Activated CD4-positive, alpha-beta T cell treated with anti-CD3 and anti-CD28 coated beads for 4 hours (primary cell): ENCODE data around the gene AARSD1.
"Not testable (repeated sequence)": the region's sequence is repeated elsewhere in the genome, so short reads cannot be mapped to it uniquely, and the experiment has no call there.

ENCODE experiments used
- DNase-seq, 2 donors: peaks; one replicate each; pipeline ENCODE4 v3.0.0-alpha.2; 2020

AARSD1 gene

GRCh38 chr17:42964161-42964932 lies at the start of gene AARSD1:
AARSD1 (minus strand) TSS chr17:42964454; CDS start chr17:42964440, 14 bp downstream.
- DNase-seq, result peak; percentile 84 to 85

- DNase-seq, result no peak
These were observed 49.0 kb upstream of the AARSD1 start for GRCh38 chr17:43013296-43013695.

GRCh38 chr17:43011728-43012472 lies 47.6 kb upstream of the AARSD1 start:
- DNase-seq, result no peak

- no peak for DNase-seq
These were observed 46.5 kb upstream of the AARSD1 start for GRCh38 chr17:43010667-43011308.

- DNase-seq, result peak; percentile 82 to 86
These were observed 42.6 kb upstream of the AARSD1 start, which contains the start of gene IFI35 for GRCh38 chr17:43006639-43007551. IFI35 (plus strand) TSS chr17:43006784; CDS start chr17:43006948, 164 bp downstream.

GRCh38 chr17:43003542-43004172 lies 39.4 kb upstream of the AARSD1 start:
- DNase-seq, result no peak

- DNase-seq, result not testable (repeated sequence)
These were observed 36.6 kb upstream of the AARSD1 start for GRCh38 chr17:43000894-43001293.

- no peak for DNase-seq
These were observed 34.8 kb upstream of the AARSD1 start for GRCh38 chr17:42999003-42999525.

GRCh38 chr17:42997984-42998938 lies 34.0 kb upstream of the AARSD1 start, which contains the start of gene RPL27:
RPL27 (plus strand) TSS chr17:42998419; CDS start chr17:42998751, 332 bp downstream.
- peak; percentile 96 to 98 for DNase-seq

- DNase-seq, result no peak
These were observed 33.2 kb upstream of the AARSD1 start for GRCh38 chr17:42997390-42997983.

- DNase-seq, result not testable (repeated sequence)
These were observed 29.7 kb upstream of the AARSD1 start for GRCh38 chr17:42993913-42994312.

GRCh38 chr17:42992872-42993271 lies 28.6 kb upstream of the AARSD1 start:
- DNase-seq, result no peak

GRCh38 chr17:42991471-42991870 lies 27.2 kb upstream of the AARSD1 start:
- no peak for DNase-seq

GRCh38 chr17:42989726-42990652 lies 25.7 kb upstream of the AARSD1 start:
- DNase-seq, result no peak

GRCh38 chr17:42989141-42989540 lies 24.9 kb upstream of the AARSD1 start:
- DNase-seq, result no peak

GRCh38 chr17:42985225-42985624 lies 21.0 kb upstream of the AARSD1 start:
- DNase-seq, result no peak

- DNase-seq, result no peak
These were observed 18.0 kb upstream of the AARSD1 start for GRCh38 chr17:42982266-42982665.

GRCh38 chr17:42980766-42981397 lies 16.6 kb upstream of the AARSD1 start:
- peak; percentile 55 to 57 for DNase-seq
